ENCODE results near the gene ELP5.

DNA sequence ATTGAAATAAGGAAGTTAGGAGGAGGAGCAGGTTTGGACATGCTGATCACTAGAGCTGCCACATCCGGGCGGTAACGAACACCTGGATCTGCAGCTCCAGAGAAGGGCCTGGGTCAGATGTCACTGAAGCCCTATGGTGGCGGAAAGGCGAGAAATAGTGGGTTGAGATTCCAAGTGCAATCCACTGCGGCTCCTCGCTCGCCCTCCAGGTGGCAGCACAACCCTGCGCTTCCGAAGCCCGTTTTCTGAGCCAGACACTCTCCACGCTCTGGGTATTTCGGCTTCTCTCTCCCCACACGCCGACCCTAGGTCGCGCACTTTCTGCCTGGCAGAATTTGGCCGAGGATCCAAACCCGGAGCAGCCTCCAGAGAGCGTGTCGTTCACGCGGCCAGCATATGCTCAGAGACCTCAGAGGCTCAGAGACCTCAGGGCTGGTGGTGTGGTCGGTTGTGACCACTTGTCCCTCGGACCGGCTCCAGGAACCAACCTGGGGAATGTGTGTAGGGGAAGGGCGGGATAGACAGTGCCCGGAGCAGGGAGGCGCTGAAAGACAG, 28.6 kb downstream of the ELP5 start:
- peak; percentile 99 for TF ChIP-seq CTCF (tag by site-specific recombination; IDR thresholded peaks at IDR 0.05)
- peak; percentile 70; the same call in 1 of the 2 replicates for TF ChIP-seq ZNF639 (tag by site-specific recombination; IDR thresholded peaks at IDR 0.05)
